Fibroblast of villous mesenchyme (primary cell): Measurements from ENCODE around the gene CIAPIN1. TPM values are rescaled to one million over a fixed set of nuclear protein-coding genes. Genes with fewer than 3 reads are reported as not detected.
"Not testable (repeated sequence)": the region's sequence is repeated elsewhere in the genome, so short reads cannot be mapped to it uniquely, and the experiment has no call there.

Experiments used
- DNase-seq: peaks from one replicate; pipeline ENCODE4 v3.0.0-alpha.2; 2010; ENCODE audit warnings: low read depth
- H3K4me3 ChIP-seq: 2 replicates; pipeline ENCODE4 v1.5.1; 2011; ENCODE audit warnings: low read depth, mild to moderate bottlenecking, low read length
- CTCF ChIP-seq: IDR thresholded peaks from 2 replicates; pipeline ENCODE4 v1.5.1; 2012; ENCODE audit warnings: low read depth, mild to moderate bottlenecking, low read length; ENCODE audit not compliant: insufficient read depth
- total RNA-seq: library from RNA; depleted of rRNA; stranded (reverse); fragments of >200 nt; gene quantifications from 2 replicates; pipeline ENCODE4 v1.2.3, GENCODE V29; 2012

Gene CIAPIN1
- total RNA-seq, 1 donor: 62.6 TPM

- TF ChIP-seq CTCF: peak; percentile 76
- peak; percentile 89 for DNase-seq
- H3K4me3 ChIP-seq: peak within 1 kb of the TSS; percentile 68
Measured at GRCh38 chr16:57462209-57462977, 15.2 kb upstream of the CIAPIN1 start, which contains the start of gene POLR2C. TSS of gene POLR2C (plus strand) at chr16:57462679. CDS start at chr16:57462725, 46 bp downstream.

GRCh38 chr16:57452021-57452420, 4.8 kb upstream of the CIAPIN1 start:
- TF ChIP-seq CTCF: no peak
- H3K4me3 ChIP-seq: no peak overlapping the region
- DNase-seq: no peak

- peak; percentile 17 for DNase-seq
- TF ChIP-seq CTCF: no peak
- H3K4me3 ChIP-seq: peak overlapping the region; percentile 93
Measured at GRCh38 chr16:57446531-57447185, 527 bp downstream of the CIAPIN1 start.

GRCh38 chr16:57445510-57445909, 1.7 kb downstream of the CIAPIN1 start:
- H3K4me3 ChIP-seq: no peak overlapping the region
- no peak for DNase-seq

GRCh38 chr16:57444711-57445110, 2.5 kb downstream of the CIAPIN1 start:
- DNase-seq: peak; percentile 43
- no peak overlapping the region for H3K4me3 ChIP-seq
- TF ChIP-seq CTCF: no peak

More at GRCh38 chr16:57445510-57445909, 1.7 kb downstream of the CIAPIN1 start:
- no peak for TF ChIP-seq CTCF

- H3K4me3 ChIP-seq: not testable (repeated sequence)
- DNase-seq: peak; percentile 3
Measured at GRCh38 chr16:57440551-57440950, 6.6 kb downstream of the CIAPIN1 start.

GRCh38 chr16:57439947-57440346, 7.2 kb downstream of the CIAPIN1 start:
- H3K4me3 ChIP-seq, DNase-seq: not testable (repeated sequence)

GRCh38 chr16:57435838-57436237, 11.3 kb downstream of the CIAPIN1 start:
- no peak for TF ChIP-seq CTCF
- DNase-seq: no peak
- no peak overlapping the region for H3K4me3 ChIP-seq
